Glutamatergic neuron (in vitro differentiated cells): ENCODE measurements around the gene FARP1. TPM values are rescaled to one million over a fixed set of nuclear protein-coding genes. Genes with fewer than 3 reads are reported as not detected.

Source experiments
- DNase-seq: peaks from one replicate; pipeline ENCODE4 v3.0.0; 2022
- H3K27ac Mint-ChIP-seq: one replicate; pipeline ENCODE4 v1.8.0; 2020; ENCODE audit warnings: mild to moderate bottlenecking, mixed read lengths, inconsistent platforms; ENCODE audit not compliant: unreplicated experiment
- H3K27me3 Mint-ChIP-seq: one replicate; pipeline ENCODE4 v1.8.0; 2020; ENCODE audit warnings: mild to moderate bottlenecking, moderate library complexity, mixed read lengths, inconsistent platforms; ENCODE audit not compliant: unreplicated experiment
- H3K36me3 Mint-ChIP-seq: one replicate; pipeline ENCODE4 v1.8.0; 2020; ENCODE audit warnings: mild to moderate bottlenecking, mixed read lengths, inconsistent platforms; ENCODE audit not compliant: unreplicated experiment
- H3K4me1 Mint-ChIP-seq: one replicate; pipeline ENCODE4 v1.8.0; 2020; ENCODE audit warnings: mild to moderate bottlenecking, low read depth, mixed read lengths, inconsistent platforms; ENCODE audit not compliant: unreplicated experiment
- H3K4me3 Mint-ChIP-seq: one replicate; pipeline ENCODE4 v1.8.0; 2020; ENCODE audit warnings: mild to moderate bottlenecking, mixed read lengths, inconsistent platforms; ENCODE audit not compliant: unreplicated experiment
- H3K9me3 Mint-ChIP-seq: one replicate; pipeline ENCODE4 v1.8.0; 2020; ENCODE audit warnings: mild to moderate bottlenecking, moderate library complexity, mixed read lengths, inconsistent platforms; ENCODE audit not compliant: unreplicated experiment
- total RNA-seq: library from RNA; stranded (reverse); fragmentation: NEBNext Ultra II Directional; extraction: Animal tissue kit (Norgen Biotek cat#: 25700); gene quantifications from one replicate; pipeline ENCODE4 v1.2.1, GENCODE V29; 2021; ENCODE audit not compliant: unreplicated experiment
- TF ChIP-seq, protein P1 (sequence below): fragments of 200-600 bp; sonication (generic); IDR thresholded peaks from one replicate; pipeline ENCODE4 v1.5.0; 2021; ENCODE audit not compliant: partially characterized antibody, unreplicated experiment

The FARP1 gene
- total RNA-seq, 1 donor from 2014 or later: 233 TPM

GRCh38 chr13:98457053-98457452, 314.2 kb downstream of the FARP1 start:
- H3K4me3 Mint-ChIP-seq: no peak overlapping the region
- DNase-seq: no peak
- H3K27ac Mint-ChIP-seq: peak overlapping the region; percentile 68
- peaks cover 7% of the 10 kb centered on the region for H3K27me3 Mint-ChIP-seq
- TF ChIP-seq, protein P1, sequence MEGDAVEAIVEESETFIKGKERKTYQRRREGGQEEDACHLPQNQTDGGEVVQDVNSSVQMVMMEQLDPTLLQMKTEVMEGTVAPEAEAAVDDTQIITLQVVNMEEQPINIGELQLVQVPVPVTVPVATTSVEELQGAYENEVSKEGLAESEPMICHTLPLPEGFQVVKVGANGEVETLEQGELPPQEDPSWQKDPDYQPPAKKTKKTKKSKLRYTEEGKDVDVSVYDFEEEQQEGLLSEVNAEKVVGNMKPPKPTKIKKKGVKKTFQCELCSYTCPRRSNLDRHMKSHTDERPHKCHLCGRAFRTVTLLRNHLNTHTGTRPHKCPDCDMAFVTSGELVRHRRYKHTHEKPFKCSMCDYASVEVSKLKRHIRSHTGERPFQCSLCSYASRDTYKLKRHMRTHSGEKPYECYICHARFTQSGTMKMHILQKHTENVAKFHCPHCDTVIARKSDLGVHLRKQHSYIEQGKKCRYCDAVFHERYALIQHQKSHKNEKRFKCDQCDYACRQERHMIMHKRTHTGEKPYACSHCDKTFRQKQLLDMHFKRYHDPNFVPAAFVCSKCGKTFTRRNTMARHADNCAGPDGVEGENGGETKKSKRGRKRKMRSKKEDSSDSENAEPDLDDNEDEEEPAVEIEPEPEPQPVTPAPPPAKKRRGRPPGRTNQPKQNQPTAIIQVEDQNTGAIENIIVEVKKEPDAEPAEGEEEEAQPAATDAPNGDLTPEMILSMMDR: no peak
- H3K4me1 Mint-ChIP-seq: peaks cover 27% of the 10 kb centered on the region
- H3K36me3 Mint-ChIP-seq: no peaks in the 10 kb centered on the region
- H3K9me3 Mint-ChIP-seq: peaks cover 18% of the 10 kb centered on the region

- DNase-seq: no peak
- Mint-ChIP-seq H3K27me3 (peaks cover 15% of the 10 kb centered on the region), H3K4me1 (peaks cover 33% of the 10 kb centered on the region), H3K27ac (no peak overlapping the region), H3K9me3 (peaks cover 21% of the 10 kb centered on the region), H3K4me3 (no peak overlapping the region), H3K36me3 (no peaks in the 10 kb centered on the region)
- TF ChIP-seq, protein P1: no peak
Observed at GRCh38 chr13:98458431-98458830, 315.5 kb downstream of the FARP1 start.

DNA sequence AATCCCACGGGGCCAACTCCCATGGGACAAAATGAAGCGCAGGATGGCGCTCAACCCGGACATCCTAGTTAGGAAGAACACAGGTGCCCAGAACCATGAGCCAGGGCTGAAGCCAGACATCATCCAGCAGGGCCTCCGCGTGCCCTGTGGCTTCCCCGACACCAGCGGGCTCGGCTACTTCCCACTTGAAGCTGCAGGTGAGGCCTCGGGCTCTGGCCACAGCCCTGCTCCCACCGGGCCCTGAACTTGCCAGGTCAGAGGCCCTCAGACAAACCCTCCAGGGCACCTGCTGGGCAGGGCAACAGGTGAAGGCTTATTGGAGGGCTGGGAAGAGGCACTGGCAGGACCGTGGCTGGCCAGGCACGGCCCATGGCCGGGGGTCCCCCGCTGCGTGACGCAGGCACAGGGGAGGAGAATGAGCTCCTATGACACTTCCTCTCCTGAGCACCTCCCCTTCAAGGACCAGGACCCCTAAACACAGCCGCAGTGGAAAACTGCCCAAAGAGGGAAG, 316.3 kb downstream of the FARP1 start:
- peaks cover 15% of the 10 kb centered on the region for H3K27me3 Mint-ChIP-seq
- peaks cover 34% of the 10 kb centered on the region for H3K4me1 Mint-ChIP-seq
- no peak overlapping the region for H3K4me3 Mint-ChIP-seq
- no peak overlapping the region for H3K27ac Mint-ChIP-seq
- no peak for DNase-seq
- TF ChIP-seq, protein P1: no peak
- peaks cover 23% of the 10 kb centered on the region for H3K9me3 Mint-ChIP-seq
- H3K36me3 Mint-ChIP-seq: no peaks in the 10 kb centered on the region

DNA sequence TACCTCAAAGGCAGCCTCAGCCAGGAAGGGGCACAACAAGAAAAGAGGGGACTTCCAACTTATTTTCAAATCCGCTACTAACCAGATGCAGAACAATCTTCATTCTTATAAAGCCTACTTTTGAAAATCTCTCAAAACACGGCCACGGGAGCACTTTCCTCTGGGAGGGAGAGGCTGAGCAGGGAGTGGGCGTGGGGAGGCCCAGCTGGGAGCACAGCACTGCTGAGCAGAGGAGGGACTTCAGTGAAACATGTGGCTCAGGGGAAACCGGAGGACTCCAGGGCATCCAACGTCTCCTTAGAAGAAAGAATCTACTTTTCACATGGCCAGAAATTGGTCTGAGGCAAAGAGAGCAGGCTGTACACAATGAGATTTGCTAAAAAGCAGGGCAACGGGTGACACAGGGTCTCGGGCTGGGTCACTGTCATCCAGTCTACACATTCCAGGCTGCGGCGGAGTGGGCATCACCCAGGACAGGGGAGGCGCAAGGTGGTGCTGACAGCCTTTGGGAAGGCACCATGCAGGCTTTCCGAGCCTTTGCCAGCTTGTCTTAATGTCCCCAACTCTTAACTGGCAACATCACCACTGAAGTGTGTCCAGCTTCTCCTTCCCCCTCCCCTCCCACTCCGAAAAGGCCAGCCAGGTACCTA, 317.0 kb downstream of the FARP1 start:
- Mint-ChIP-seq H3K27ac (no peak overlapping the region), H3K4me3 (no peak overlapping the region), H3K36me3 (no peaks in the 10 kb centered on the region), H3K4me1 (peaks cover 34% of the 10 kb centered on the region), H3K9me3 (peaks cover 23% of the 10 kb centered on the region), H3K27me3 (peaks cover 15% of the 10 kb centered on the region)
- TF ChIP-seq, protein P1: no peak
- no peak for DNase-seq

DNA sequence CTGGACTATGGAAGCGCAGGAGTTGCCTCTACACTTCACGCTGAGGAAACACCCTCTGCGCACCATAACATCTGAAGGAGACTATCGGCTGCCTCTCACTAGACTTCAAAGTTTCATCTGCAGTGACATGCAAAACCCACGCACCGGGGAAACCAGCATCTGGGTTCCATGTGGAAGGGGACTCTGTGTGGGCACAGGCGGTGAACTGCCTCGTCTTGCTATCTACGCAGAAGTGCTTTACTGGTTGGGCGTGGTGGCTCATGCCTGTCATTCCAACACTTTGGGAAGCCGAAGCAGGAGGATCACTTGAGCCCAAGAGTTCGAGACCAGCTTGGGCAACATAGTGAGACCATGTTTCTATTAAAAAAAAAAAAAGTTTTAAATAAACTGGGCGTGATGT, 317.6 kb downstream of the FARP1 start:
- Mint-ChIP-seq H3K36me3 (no peaks in the 10 kb centered on the region), H3K4me1 (peaks cover 38% of the 10 kb centered on the region), H3K27ac (no peak overlapping the region), H3K4me3 (no peak overlapping the region), H3K27me3 (peaks cover 17% of the 10 kb centered on the region), H3K9me3 (peaks cover 23% of the 10 kb centered on the region)
- DNase-seq: no peak
- TF ChIP-seq, protein P1: no peak
